Left ventricle myocardium inferior (tissue), 1 donor: ENCODE measurements around the gene DNAJC25. TPM values are rescaled to one million over a fixed set of nuclear protein-coding genes. Genes with fewer than 3 reads are reported as not detected.

Experiments
- DNase-seq: peaks from one replicate; pipeline ENCODE4 v3.0.0-alpha.2; 2020
- H3K27ac ChIP-seq: fragments of 200-600 bp; replicated peaks from 2 replicates; pipeline ENCODE4 v1.8.0; 2021
- H3K27me3 ChIP-seq: fragments of 200-600 bp; 2 replicates; pipeline ENCODE4 v1.8.0; 2021; ENCODE audit warnings: low read depth
- H3K36me3 ChIP-seq: fragments of 200-600 bp; 2 replicates; pipeline ENCODE4 v1.8.0; 2021
- H3K4me1 ChIP-seq: fragments of 200-600 bp; 2 replicates; pipeline ENCODE4 v1.8.0; 2021
- H3K4me3 ChIP-seq: fragments of 200-600 bp; 2 replicates; pipeline ENCODE4 v1.8.0; 2021; ENCODE audit warnings: mild to moderate bottlenecking, moderate library complexity
- H3K9me3 ChIP-seq: fragments of 200-600 bp; replicated peaks from 2 replicates; pipeline ENCODE4 v1.8.0; 2021
- intact Hi-C: fragments of 100-400 bp; cut with micrococcal nuclease; formaldehyde crosslinking; loops from one replicate; pipeline ENCODE4 v1.11.0; 2022
- total RNA-seq: library from RNA; stranded (reverse); fragmentation: NEBNext Ultra II Directional; extraction: Animal tissue kit (Norgen Biotek cat#: 25700); gene quantifications from one replicate; pipeline ENCODE4 v1.2.1, GENCODE V29; 2021
- TF ChIP-seq, protein P1 (sequence below): fragments of 200-600 bp; IDR thresholded peaks from 2 replicates; pipeline ENCODE4 v1.8.0; 2021; ENCODE audit warnings: antibody characterized with exemption, mild to moderate bottlenecking, borderline replicate concordance
- donor health status: DM: no; HTN: yes; CAD: no; lungs with severe emphysema.

Gene DNAJC25
- total RNA-seq, 1 donor from 2014 or later: 5.5 TPM

DNA sequence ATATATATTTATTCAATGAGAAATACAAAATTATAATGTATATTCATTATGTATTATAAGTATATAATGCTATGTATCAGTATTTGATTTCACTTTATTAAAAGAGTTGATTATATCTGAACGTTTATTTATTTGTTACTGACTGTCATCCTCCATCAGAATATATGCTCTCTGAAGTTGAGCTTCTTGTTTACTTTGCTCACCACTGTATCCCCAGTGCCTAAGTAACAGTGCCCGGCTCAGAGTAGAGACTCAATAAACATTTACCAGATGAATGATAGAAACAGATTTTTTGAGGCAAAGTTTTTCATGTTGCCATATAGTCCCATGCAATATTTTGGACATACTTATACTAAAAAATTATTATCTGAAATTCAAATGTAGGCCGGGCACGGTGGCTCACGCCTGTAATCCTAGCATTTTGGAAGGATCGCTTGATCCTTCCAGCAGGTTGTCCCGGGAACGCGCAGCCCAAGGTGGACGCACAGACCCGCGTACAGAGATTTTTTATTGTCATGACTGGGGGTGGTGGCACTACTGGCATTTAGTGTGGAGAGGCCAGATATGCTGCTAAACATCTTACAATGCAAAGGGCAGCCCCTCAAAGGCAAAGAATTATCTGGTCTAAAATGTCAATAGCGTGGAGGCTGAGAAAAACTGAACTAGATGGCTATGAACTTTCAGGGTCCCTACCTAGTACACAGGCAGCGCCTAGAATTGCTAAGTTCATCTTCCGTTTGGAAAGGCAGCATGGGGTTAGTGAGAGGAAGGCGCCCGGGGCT lies 761 bp upstream of the DNAJC25 start:
- intact Hi-C loops: no loop called here
- Histone ChIP-seq H3K27me3 (no peaks in the 10 kb centered on the region), H3K9me3 (no peaks in the 10 kb centered on the region), H3K27ac (peak overlapping the region; percentile 93), H3K4me3 (peak overlapping the region; percentile 97), H3K36me3 (no peaks in the 10 kb centered on the region), H3K4me1 (peaks cover 49% of the 10 kb centered on the region)
- TF ChIP-seq, protein P1, sequence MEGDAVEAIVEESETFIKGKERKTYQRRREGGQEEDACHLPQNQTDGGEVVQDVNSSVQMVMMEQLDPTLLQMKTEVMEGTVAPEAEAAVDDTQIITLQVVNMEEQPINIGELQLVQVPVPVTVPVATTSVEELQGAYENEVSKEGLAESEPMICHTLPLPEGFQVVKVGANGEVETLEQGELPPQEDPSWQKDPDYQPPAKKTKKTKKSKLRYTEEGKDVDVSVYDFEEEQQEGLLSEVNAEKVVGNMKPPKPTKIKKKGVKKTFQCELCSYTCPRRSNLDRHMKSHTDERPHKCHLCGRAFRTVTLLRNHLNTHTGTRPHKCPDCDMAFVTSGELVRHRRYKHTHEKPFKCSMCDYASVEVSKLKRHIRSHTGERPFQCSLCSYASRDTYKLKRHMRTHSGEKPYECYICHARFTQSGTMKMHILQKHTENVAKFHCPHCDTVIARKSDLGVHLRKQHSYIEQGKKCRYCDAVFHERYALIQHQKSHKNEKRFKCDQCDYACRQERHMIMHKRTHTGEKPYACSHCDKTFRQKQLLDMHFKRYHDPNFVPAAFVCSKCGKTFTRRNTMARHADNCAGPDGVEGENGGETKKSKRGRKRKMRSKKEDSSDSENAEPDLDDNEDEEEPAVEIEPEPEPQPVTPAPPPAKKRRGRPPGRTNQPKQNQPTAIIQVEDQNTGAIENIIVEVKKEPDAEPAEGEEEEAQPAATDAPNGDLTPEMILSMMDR: no peak
- no peak for DNase-seq

DNA sequence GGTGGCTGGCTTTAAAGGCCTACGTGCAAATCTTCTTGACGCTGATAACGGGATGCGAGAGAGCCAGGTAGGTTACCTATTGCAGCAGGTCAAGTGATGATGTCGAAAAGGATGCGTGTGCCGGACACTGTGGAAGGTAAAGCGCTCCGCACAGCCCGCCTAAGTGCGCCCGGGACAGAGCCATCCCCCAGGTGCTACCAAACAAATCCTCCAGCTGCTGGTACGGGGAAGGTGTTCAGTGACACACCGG lies 245 bp upstream of the DNAJC25 start:
- intact Hi-C loops: no loop called here
- H3K4me3 ChIP-seq: peak overlapping the region; percentile 97
- H3K27me3 ChIP-seq: no peaks in the 10 kb centered on the region
- peaks cover 54% of the 10 kb centered on the region for H3K4me1 ChIP-seq
- no peaks in the 10 kb centered on the region for H3K9me3 ChIP-seq
- no peak for DNase-seq
- H3K36me3 ChIP-seq: no peaks in the 10 kb centered on the region
- peak overlapping the region; percentile 93 for H3K27ac ChIP-seq
- TF ChIP-seq, protein P1: no peak

DNA sequence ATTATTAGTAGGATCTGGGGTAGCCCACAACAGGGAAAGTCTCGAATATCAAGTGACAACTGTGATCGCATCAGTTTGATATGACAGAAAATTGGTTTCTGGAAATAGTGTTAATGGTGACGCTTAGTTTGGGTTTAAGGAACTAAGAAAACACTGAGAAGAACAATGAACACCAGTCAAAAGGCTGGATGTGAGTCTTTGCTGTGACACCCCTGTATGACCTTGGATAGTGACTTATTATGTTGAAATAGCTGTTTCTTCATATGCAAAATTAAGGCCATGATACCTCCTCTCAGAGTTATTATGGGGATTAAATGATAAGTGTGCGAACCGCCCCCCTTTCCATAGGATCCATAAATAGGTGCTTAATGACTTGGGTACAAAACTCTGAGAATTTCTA lies 926 bp downstream of the DNAJC25 start:
- Histone ChIP-seq H3K36me3 (no peaks in the 10 kb centered on the region), H3K27me3 (no peaks in the 10 kb centered on the region), H3K4me1 (peaks cover 56% of the 10 kb centered on the region), H3K4me3 (peak overlapping the region; percentile 97), H3K9me3 (no peaks in the 10 kb centered on the region), H3K27ac (peak overlapping the region; percentile 93)
- no peak for DNase-seq
- TF ChIP-seq, protein P1: no peak
- intact Hi-C loops: no loop called here

DNA sequence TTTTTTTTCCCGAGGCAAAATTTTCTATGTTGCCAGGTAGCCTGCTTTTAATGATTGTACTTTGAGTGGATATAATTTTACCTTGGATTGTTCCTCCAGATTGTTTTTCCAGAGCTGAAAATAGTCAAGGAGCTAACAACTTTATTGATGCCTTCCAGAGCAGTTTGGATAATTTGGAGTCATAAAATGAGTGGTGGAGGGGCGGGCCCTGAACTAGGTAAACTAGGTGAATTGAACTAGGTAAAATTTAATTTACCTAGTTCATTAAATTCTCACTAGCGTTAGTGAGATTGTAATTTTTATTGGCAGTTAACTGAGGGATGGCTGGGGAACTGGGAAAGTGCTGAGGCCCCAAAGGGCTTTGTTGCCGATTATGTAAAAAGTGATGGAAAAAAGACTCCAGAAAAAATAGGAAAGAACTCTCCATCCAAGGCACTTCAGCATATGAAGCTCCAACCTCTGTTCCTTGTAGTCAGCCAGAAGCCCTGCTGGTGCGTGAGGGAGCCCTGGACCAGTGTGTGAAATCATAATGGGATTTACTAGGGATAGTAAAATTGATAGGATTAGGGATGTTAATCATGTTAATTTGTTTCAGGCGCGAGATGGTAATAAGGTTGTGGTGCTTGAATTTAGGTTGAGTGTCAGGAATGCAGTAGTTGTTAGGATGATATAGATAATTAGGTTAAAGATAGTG lies 1.7 kb downstream of the DNAJC25 start:
- Histone ChIP-seq H3K9me3 (no peaks in the 10 kb centered on the region), H3K36me3 (no peaks in the 10 kb centered on the region), H3K4me1 (peaks cover 60% of the 10 kb centered on the region), H3K27ac (no peak overlapping the region), H3K27me3 (no peaks in the 10 kb centered on the region), H3K4me3 (peak overlapping the region; percentile 97)
- TF ChIP-seq, protein P1: no peak
- no peak for DNase-seq
- intact Hi-C loops: no loop called here

DNA sequence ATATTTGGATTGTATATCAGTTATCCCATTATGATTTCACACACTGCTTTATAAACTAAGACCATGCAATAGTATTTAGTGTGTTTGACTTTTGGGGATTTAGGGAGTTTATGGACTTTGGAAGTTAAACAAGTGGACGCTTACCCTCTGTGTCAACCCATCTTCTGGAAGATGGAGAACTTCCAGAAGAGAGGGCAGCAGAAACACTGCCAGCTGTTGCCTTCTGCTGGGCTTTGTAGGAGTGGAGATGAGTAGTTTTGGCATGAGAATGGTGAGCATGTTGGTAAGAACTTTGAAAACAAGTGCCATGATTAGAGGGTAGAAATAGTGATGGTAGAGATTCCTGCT lies 2.2 kb downstream of the DNAJC25 start:
- Histone ChIP-seq H3K4me1 (peaks cover 60% of the 10 kb centered on the region), H3K27me3 (no peaks in the 10 kb centered on the region), H3K4me3 (no peak overlapping the region), H3K36me3 (no peaks in the 10 kb centered on the region), H3K27ac (no peak overlapping the region), H3K9me3 (no peaks in the 10 kb centered on the region)
- intact Hi-C loops: no loop called here
- TF ChIP-seq, protein P1: no peak
- no peak for DNase-seq
